Lower lobe of right lung (tissue), 2 donors: Measurements from ENCODE around the gene FBXW2. TPM values are rescaled to one million over a fixed set of nuclear protein-coding genes. Genes with fewer than 3 reads are reported as not detected.

Experiments used
- ATAC-seq, 2 donors: fragments of 200-7000 bp; cut with Tn5 transposase; one replicate each; pipeline ENCODE4 v1.9.1; 2020 to 2022; ENCODE audit warnings: mild to moderate bottlenecking in 2 of 2, moderate library complexity in 2 of 2
- DNase-seq: peaks from one replicate; pipeline ENCODE4 v3.0.0-alpha.2; 2020
- H3K27ac ChIP-seq: fragments of 200-600 bp; one replicate; pipeline ENCODE4 v1.8.0; 2022
- H3K27me3 ChIP-seq: fragments of 200-600 bp; one replicate; pipeline ENCODE4 v1.8.0; 2022; ENCODE audit warnings: low read depth
- H3K36me3 ChIP-seq: fragments of 200-600 bp; one replicate; pipeline ENCODE4 v1.8.0; 2022; ENCODE audit warnings: mild to moderate bottlenecking
- H3K4me1 ChIP-seq: fragments of 200-600 bp; one replicate; pipeline ENCODE4 v1.8.0; 2022
- H3K4me3 ChIP-seq: fragments of 200-600 bp; one replicate; pipeline ENCODE4 v1.8.0; 2022; ENCODE audit warnings: mild to moderate bottlenecking
- H3K9me3 ChIP-seq: fragments of 200-600 bp; one replicate; pipeline ENCODE4 v1.8.0; 2022
- CTCF ChIP-seq: fragments of 200-600 bp; IDR thresholded peaks from one replicate; pipeline ENCODE4 v1.8.0; 2022; ENCODE audit warnings: antibody characterized with exemption, mild to moderate bottlenecking
- intact Hi-C: fragments of 100-400 bp; cut with DNase I; formaldehyde crosslinking; loops from one replicate; pipeline ENCODE4 v1.11.0; 2022
- total RNA-seq: library from RNA; stranded (reverse); fragmentation: NEBNext Ultra II Directional; extraction: Animal tissue kit (Norgen Biotek cat#: 25700); gene quantifications from one replicate; pipeline ENCODE4 v1.2.1, GENCODE V29; 2021
- donor health status: DM: no; HTN: yes; CAD: no; lungs with severe emphysema.

FBXW2 gene
- total RNA-seq, 1 donor from 2014 or later = 76.7 TPM

- ATAC-seq (peak in 1 of 2 donors; percentile 17), DNase-seq (no peak)
- Histone ChIP-seq H3K27me3 (no peaks in the 10 kb centered on the region), H3K27ac (no peak overlapping the region), H3K4me1 (no peaks in the 10 kb centered on the region), H3K4me3 (no peak overlapping the region), H3K36me3 (peaks cover 100% of the 10 kb centered on the region), H3K9me3 (no peaks in the 10 kb centered on the region)
- intact Hi-C loops = no loop called here
- no peak for TF ChIP-seq CTCF
Measured at GRCh38 chr9:120768886-120769285, 24.3 kb downstream of the FBXW2 start.

GRCh38 chr9:120768247-120768646, 25.0 kb downstream of the FBXW2 start:
- Histone ChIP-seq H3K4me3 (no peak overlapping the region), H3K9me3 (no peaks in the 10 kb centered on the region), H3K4me1 (no peaks in the 10 kb centered on the region), H3K27ac (no peak overlapping the region), H3K36me3 (peaks cover 100% of the 10 kb centered on the region), H3K27me3 (no peaks in the 10 kb centered on the region)
- DNase-seq (no peak), ATAC-seq (no peak)
- intact Hi-C loops = no loop called here
- TF ChIP-seq CTCF = no peak

- DNase-seq (no peak), ATAC-seq (peak in 1 of 2 donors; percentile 50)
- no peaks in the 10 kb centered on the region for H3K27me3 ChIP-seq
- H3K9me3 ChIP-seq = no peaks in the 10 kb centered on the region
- TF ChIP-seq CTCF = no peak
- no peaks in the 10 kb centered on the region for H3K4me1 ChIP-seq
- no peak overlapping the region for H3K27ac ChIP-seq
- intact Hi-C loops = no loop called here
- no peak overlapping the region for H3K4me3 ChIP-seq
- H3K36me3 ChIP-seq = peaks cover 100% of the 10 kb centered on the region
Measured at GRCh38 chr9:120767451-120767850, 25.8 kb downstream of the FBXW2 start.

- no peak for ATAC-seq
- Histone ChIP-seq H3K9me3 (no peaks in the 10 kb centered on the region), H3K4me3 (no peak overlapping the region), H3K4me1 (no peaks in the 10 kb centered on the region), H3K27ac (no peak overlapping the region), H3K36me3 (peaks cover 100% of the 10 kb centered on the region), H3K27me3 (no peaks in the 10 kb centered on the region)
- TF ChIP-seq CTCF = no peak
- no peak for DNase-seq
- intact Hi-C loops = no loop called here
Measured at GRCh38 chr9:120765910-120766425, 27.2 kb downstream of the FBXW2 start.

- H3K4me3 ChIP-seq = no peak overlapping the region
- no peaks in the 10 kb centered on the region for H3K9me3 ChIP-seq
- peaks cover 1% of the 10 kb centered on the region for H3K4me1 ChIP-seq
- peaks cover 97% of the 10 kb centered on the region for H3K36me3 ChIP-seq
- intact Hi-C loops = no loop called here
- no peak for TF ChIP-seq CTCF
- DNase-seq = no peak
- ATAC-seq = no peak
- H3K27me3 ChIP-seq = no peaks in the 10 kb centered on the region
- H3K27ac ChIP-seq = no peak overlapping the region
Measured at GRCh38 chr9:120764476-120764875, 28.7 kb downstream of the FBXW2 start.

- Histone ChIP-seq H3K9me3 (no peaks in the 10 kb centered on the region), H3K36me3 (peaks cover 74% of the 10 kb centered on the region), H3K4me3 (no peak overlapping the region), H3K27me3 (no peaks in the 10 kb centered on the region), H3K4me1 (peaks cover 24% of the 10 kb centered on the region), H3K27ac (no peak overlapping the region)
- no peak for ATAC-seq
- intact Hi-C loops = no loop called here
- no peak for DNase-seq
- TF ChIP-seq CTCF = no peak
Measured at GRCh38 chr9:120761006-120761405, 32.2 kb downstream of the FBXW2 start.
